A673 (cell line): ENCODE data around the gene DDC. TPM values are rescaled to one million over a fixed set of nuclear protein-coding genes. Genes with fewer than 3 reads are reported as not detected.

Experiments
- BruUV-seq: library from RNA; stranded (reverse); fragments of 400-500 nt; replicated peaks from 2 replicates; lab custom pipeline; 2021; lab: Mats Ljungman, UMichigan
- CTCF ChIA-PET: fragments of 300-600 bp; sonication (Branson Sonifier 250); formaldehyde crosslinking; loops from one replicate; lab custom pipeline; 2022; ENCODE audit warnings: antibody characterized with exemption; lab: Charles Lee
- POLR2A ChIA-PET: fragments of 300-600 bp; sonication (Branson Sonifier 250); formaldehyde crosslinking; loops from one replicate; lab custom pipeline; 2022; ENCODE audit warnings: antibody characterized with exemption; ENCODE audit not compliant: low non-redundant PET; lab: Charles Lee
- DNase-seq: peaks from one replicate; pipeline ENCODE4 v3.0.0-alpha.2; 2015; ENCODE audit warnings: low spot score
- H3K27ac ChIP-seq: fragments of 200-600 bp; sonication (generic); 2 replicates; pipeline ENCODE4 v1.5.1; 2016; ENCODE audit warnings: mixed run types, low read depth, mild to moderate bottlenecking, mixed read lengths, antibody characterized with exemption, low read length; ENCODE audit not compliant: poor library complexity, severe bottlenecking
- H3K27me3 ChIP-seq: fragments of 200-600 bp; sonication (generic); replicated peaks from 2 replicates; pipeline ENCODE4 v1.6.1; 2017; ENCODE audit warnings: mixed run types, low read depth, mild to moderate bottlenecking, mixed read lengths, antibody characterized with exemption, low read length; ENCODE audit not compliant: insufficient read depth, poor library complexity
- H3K36me3 ChIP-seq: fragments of 200-600 bp; sonication (generic); 2 replicates; pipeline ENCODE4 v1.6.1; 2016; ENCODE audit warnings: mixed run types, mild to moderate bottlenecking, mixed read lengths, antibody characterized with exemption, low read length; ENCODE audit not compliant: insufficient read depth, poor library complexity, severe bottlenecking
- H3K4me1 ChIP-seq: fragments of 200-600 bp; sonication (generic); 2 replicates; pipeline ENCODE4 v1.6.1; 2017; ENCODE audit warnings: mixed run types, mild to moderate bottlenecking, mixed read lengths, antibody characterized with exemption, low read length; ENCODE audit not compliant: insufficient read depth, poor library complexity, severe bottlenecking
- H3K4me3 ChIP-seq: fragments of 200-600 bp; sonication (generic); 2 replicates; pipeline ENCODE4 v1.5.1; 2016; ENCODE audit warnings: low read depth, mixed run types, mild to moderate bottlenecking, mixed read lengths, low read length; ENCODE audit not compliant: poor library complexity, severe bottlenecking
- H3K9me3 ChIP-seq: fragments of 200-600 bp; sonication (generic); 2 replicates; pipeline ENCODE4 v1.6.1; 2016; ENCODE audit warnings: mixed run types, low read depth, mild to moderate bottlenecking, mixed read lengths, antibody characterized with exemption, low read length; ENCODE audit not compliant: poor library complexity, severe bottlenecking
- EZH2 ChIP-seq: fragments of 200-600 bp; sonication (generic); IDR thresholded peaks from 2 replicates; pipeline ENCODE4 v1.6.1; 2017; ENCODE audit warnings: borderline replicate concordance, low read depth, mild to moderate bottlenecking, mixed read lengths, antibody characterized with exemption, low read length; ENCODE audit not compliant: poor library complexity, severe bottlenecking
- intact Hi-C: fragments of 100-400 bp; cut with micrococcal nuclease; formaldehyde crosslinking; loops from one replicate; pipeline ENCODE4 v1.10.0; 2022; ENCODE audit not compliant: unreplicated experiment
- total RNA-seq: library from RNA; stranded (reverse); gene quantifications from 2 replicates; pipeline ENCODE4 v1.2.3, GENCODE V29; 2021
- TF ChIP-seq, protein P1 (sequence below): fragments of 300-800, 200-600 bp; sonication (generic); conservative IDR thresholded peaks from 2 replicates; pipeline ENCODE4 v1.5.1; 2017; ENCODE audit warnings: low read depth, mild to moderate bottlenecking, antibody characterized with exemption, low read length, moderate library complexity, mixed read lengths

The DDC gene
- total RNA-seq, 1 experiment from 2014 or later = not detected

DNA sequence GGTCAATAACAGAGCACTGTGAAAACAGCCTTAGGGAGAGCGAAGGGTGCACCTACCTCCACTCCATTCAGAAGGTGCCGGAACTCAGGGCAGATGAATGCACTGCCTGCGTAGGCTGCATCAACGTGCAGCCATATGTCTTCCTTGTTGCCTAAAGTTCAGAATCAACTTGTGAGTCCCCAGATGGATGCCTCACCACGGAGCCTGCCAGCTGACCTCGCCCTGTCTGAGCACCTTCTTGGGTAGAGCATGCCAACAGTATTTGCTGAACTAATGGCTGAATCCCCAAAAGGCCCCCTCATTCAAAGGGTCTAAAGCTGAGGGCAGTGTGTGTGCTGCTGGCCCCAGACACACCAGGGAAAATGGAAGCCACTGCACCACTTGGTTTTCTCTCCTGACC lies 66.1 kb downstream of the DDC start:
- no peaks in the 10 kb centered on the region for H3K4me1 ChIP-seq
- TF ChIP-seq, protein P1, sequence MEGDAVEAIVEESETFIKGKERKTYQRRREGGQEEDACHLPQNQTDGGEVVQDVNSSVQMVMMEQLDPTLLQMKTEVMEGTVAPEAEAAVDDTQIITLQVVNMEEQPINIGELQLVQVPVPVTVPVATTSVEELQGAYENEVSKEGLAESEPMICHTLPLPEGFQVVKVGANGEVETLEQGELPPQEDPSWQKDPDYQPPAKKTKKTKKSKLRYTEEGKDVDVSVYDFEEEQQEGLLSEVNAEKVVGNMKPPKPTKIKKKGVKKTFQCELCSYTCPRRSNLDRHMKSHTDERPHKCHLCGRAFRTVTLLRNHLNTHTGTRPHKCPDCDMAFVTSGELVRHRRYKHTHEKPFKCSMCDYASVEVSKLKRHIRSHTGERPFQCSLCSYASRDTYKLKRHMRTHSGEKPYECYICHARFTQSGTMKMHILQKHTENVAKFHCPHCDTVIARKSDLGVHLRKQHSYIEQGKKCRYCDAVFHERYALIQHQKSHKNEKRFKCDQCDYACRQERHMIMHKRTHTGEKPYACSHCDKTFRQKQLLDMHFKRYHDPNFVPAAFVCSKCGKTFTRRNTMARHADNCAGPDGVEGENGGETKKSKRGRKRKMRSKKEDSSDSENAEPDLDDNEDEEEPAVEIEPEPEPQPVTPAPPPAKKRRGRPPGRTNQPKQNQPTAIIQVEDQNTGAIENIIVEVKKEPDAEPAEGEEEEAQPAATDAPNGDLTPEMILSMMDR = no peak
- no peak for TF ChIP-seq EZH2
- peaks cover 31% of the 10 kb centered on the region for H3K27me3 ChIP-seq
- no peak overlapping the region for H3K27ac ChIP-seq
- CTCF ChIA-PET = no interaction called here
- H3K36me3 ChIP-seq = no peaks in the 10 kb centered on the region
- POLR2A ChIA-PET = no interaction called here
- no TSS peak for BruUV-seq
- intact Hi-C loops = no loop called here
- DNase-seq = no peak
- H3K9me3 ChIP-seq = no peaks in the 10 kb centered on the region
- H3K4me3 ChIP-seq = no peak overlapping the region

DNA sequence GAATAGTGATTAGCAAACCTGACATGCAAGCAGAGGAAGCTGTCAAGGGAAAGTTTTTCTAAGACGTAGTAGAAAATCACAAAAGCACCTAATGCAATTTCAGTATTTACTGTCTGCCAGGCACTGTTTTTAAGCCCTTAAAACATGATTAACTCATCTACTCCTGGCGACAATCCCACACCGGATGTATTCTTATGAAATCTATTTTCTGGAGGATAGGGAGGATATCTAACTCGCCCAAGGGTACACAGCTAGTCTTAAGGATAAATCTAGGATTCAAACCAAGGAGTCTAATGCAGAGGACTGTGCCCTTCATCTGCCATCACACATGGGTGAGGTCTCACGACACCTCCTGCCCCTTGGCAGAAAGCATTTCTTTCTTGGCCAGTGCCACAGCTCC lies 67.2 kb downstream of the DDC start:
- CTCF ChIA-PET = interaction anchor here (0.7 kb wide), 1 partner anchor 293 kb away, joined by 3 read pairs; no protein-coding TSS in a partner anchor
- peak; percentile 30 for DNase-seq
- Histone ChIP-seq H3K4me1 (no peaks in the 10 kb centered on the region), H3K4me3 (no peak overlapping the region), H3K36me3 (no peaks in the 10 kb centered on the region), H3K27ac (no peak overlapping the region), H3K27me3 (peaks cover 38% of the 10 kb centered on the region), H3K9me3 (no peaks in the 10 kb centered on the region)
- intact Hi-C loops = no loop called here
- POLR2A ChIA-PET = no interaction called here
- no TSS peak for BruUV-seq
- TF ChIP-seq, protein P1 = no peak
- no peak for TF ChIP-seq EZH2

DNA sequence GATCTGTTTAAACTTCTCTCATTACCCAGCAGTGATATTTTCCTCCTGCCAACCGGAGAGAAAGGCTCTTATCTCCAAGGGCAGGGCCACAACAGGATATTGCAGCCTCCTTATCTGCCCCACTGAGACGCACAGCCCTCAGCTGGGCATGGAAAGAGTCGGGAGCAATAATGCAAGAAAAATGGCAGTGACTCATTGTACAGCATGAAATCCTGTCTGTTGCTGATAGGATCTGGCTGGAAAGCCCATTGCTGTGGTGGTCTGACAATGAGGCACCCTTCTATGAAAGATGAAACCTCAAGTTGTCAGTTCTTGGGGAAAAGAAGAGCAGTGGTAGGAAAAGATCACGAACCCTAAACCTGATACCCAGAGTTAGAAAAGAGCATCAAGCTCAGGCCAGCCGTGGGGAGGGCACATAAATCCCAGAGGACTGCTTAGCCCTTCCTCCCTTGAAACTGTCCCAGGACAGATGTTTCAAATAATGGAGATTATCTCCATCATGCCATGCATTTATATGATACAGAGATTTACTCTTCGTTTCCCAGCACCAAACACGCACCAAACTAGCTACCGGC lies 68.0 kb downstream of the DDC start:
- TF ChIP-seq, protein P1 = no peak
- no peak for TF ChIP-seq EZH2
- Histone ChIP-seq H3K27ac (no peak overlapping the region), H3K9me3 (no peaks in the 10 kb centered on the region), H3K36me3 (no peaks in the 10 kb centered on the region), H3K4me3 (no peak overlapping the region), H3K27me3 (peaks cover 44% of the 10 kb centered on the region), H3K4me1 (no peaks in the 10 kb centered on the region)
- intact Hi-C loops = no loop called here
- POLR2A ChIA-PET = no interaction called here
- BruUV-seq = no TSS peak
- peak; percentile 10 for DNase-seq
- CTCF ChIA-PET = no interaction called here
